ENCODE results near the gene CDC42.

DNA sequence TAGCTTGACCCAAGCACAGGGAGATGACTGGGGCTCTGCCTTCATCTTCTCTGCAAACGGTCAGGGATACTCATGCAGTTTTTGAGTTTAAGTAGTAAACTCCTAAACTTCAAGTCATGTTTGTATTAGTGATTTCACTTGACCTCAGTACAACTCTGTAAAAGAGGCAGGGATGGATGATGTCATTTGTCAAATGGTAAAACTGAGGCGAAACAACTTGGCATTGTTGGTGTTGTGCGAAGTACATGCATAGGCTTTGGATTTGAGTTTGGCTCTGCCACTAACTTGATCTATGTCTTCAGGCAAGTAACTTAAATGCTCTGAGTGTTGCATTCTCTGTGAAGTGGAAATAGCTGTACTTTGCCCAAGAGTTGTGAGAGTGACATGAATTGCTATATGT lies 47.7 kb downstream of the CDC42 start:
- TF ChIP-seq REST (IDR thresholded peaks at IDR 0.05; ENCODE audit: low read depth) (no peak), NFIC (IDR thresholded peaks at IDR 0.05) (no peak), EP300 (IDR thresholded peaks at IDR 0.05; ENCODE audit: borderline replicate concordance) (no peak), CEBPB (IDR thresholded peaks at IDR 0.05) (no peak), CREB1 (IDR thresholded peaks at IDR 0.05; ENCODE audit: low read depth) (no peak), EGR1 (IDR thresholded peaks at IDR 0.05) (no peak), ZBTB7A (IDR thresholded peaks at IDR 0.05; ENCODE audit: low read depth) (no peak), YY1 (IDR thresholded peaks at IDR 0.05; ENCODE audit: low read depth) (no peak), TEAD4 (IDR thresholded peaks at IDR 0.05) (no peak), RAD21 (IDR thresholded peaks at IDR 0.05; ENCODE audit: low read depth) (no peak), TAF1 (IDR thresholded peaks at IDR 0.05; ENCODE audit: low read depth) (no peak), TCF12 (IDR thresholded peaks at IDR 0.05; ENCODE audit: low read depth) (no peak)
- TF ChIP-seq, protein P1, sequence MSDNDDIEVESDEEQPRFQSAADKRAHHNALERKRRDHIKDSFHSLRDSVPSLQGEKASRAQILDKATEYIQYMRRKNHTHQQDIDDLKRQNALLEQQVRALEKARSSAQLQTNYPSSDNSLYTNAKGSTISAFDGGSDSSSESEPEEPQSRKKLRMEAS (IDR thresholded peaks at IDR 0.05) = no peak
- TF ChIP-seq, protein P2, sequence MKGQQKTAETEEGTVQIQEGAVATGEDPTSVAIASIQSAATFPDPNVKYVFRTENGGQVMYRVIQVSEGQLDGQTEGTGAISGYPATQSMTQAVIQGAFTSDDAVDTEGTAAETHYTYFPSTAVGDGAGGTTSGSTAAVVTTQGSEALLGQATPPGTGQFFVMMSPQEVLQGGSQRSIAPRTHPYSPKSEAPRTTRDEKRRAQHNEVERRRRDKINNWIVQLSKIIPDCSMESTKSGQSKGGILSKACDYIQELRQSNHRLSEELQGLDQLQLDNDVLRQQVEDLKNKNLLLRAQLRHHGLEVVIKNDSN (IDR thresholded peaks at IDR 0.05) = no peak

Data from Ishikawa (cell line).